ENCODE measurements around the gene LIMS1.

- no peak for TF ChIP-seq CTCF (conservative IDR thresholded peaks at IDR 0.05; ENCODE audit: low read depth in 2 of 2)
- no peak for TF ChIP-seq EZH2 (IDR thresholded peaks at IDR 0.05; ENCODE audit: low read depth, unreplicated experiment)
Measured at GRCh38 chr2:108535357-108535631, 1.0 kb downstream of the LIMS1 start.

Data from GM23338 (cell line).